Small intestine (tissue), 7 donors: ENCODE results near the gene MICALL1. TPM values are rescaled to one million over a fixed set of nuclear protein-coding genes. Genes with fewer than 3 reads are reported as not detected.

Source experiments
- DNase-seq, 2 donors: peaks; one replicate each; pipeline versions ENCODE4 v3.0.0 to v3.0.0-alpha.2; 2013
- FAIRE-seq: peaks from 2 replicates; lab custom pipeline; 2012; peaks lifted over from hg19 to GRCh38; lab: Jason Lieb, UNC
- H3K27ac ChIP-seq, 3 donors: one replicate each; pipeline ENCODE4 v1.5.1; 2013; ENCODE audit warnings: low read length in 2 of 3, mild to moderate bottlenecking in 2 of 3, control low read depth in 1 of 3, inconsistent platforms in 1 of 3, low read depth in 1 of 3, moderate library complexity in 1 of 3
- H3K27me3 ChIP-seq, 3 donors: one replicate each; pipeline ENCODE4 v1.6.1; 2013; ENCODE audit warnings: low read length in 3 of 3, inconsistent platforms in 1 of 3; ENCODE audit not compliant: control insufficient read depth in 3 of 3, insufficient read depth in 3 of 3
- H3K36me3 ChIP-seq, 3 donors: one replicate each; pipeline ENCODE4 v1.6.1; 2013; ENCODE audit warnings: low read length in 3 of 3, inconsistent platforms in 1 of 3, low read depth in 1 of 3, mild to moderate bottlenecking in 1 of 3, moderate library complexity in 1 of 3; ENCODE audit not compliant: control insufficient read depth in 3 of 3, insufficient read depth in 2 of 3
- H3K4me1 ChIP-seq, 3 donors: one replicate each; pipeline ENCODE4 v1.6.1; 2013; ENCODE audit warnings: low read length in 2 of 3, inconsistent platforms in 1 of 3, low read depth in 1 of 3, mild to moderate bottlenecking in 1 of 3, moderate library complexity in 1 of 3; ENCODE audit not compliant: control insufficient read depth in 3 of 3, insufficient read depth in 2 of 3
- H3K4me3 ChIP-seq, 3 donors: one replicate each; pipeline ENCODE4 v1.5.1; 2013; ENCODE audit warnings: low read length in 3 of 3, control low read depth in 1 of 3, inconsistent platforms in 1 of 3, low read depth in 1 of 3, mild to moderate bottlenecking in 1 of 3, moderate library complexity in 1 of 3
- H3K9me3 ChIP-seq, 2 donors: one replicate each; pipeline ENCODE4 v1.6.1; 2013; ENCODE audit warnings: low read depth in 1 of 2, low read length in 1 of 2; ENCODE audit not compliant: control insufficient read depth in 2 of 2, insufficient read depth in 1 of 2
- WGBS, 3 donors: extraction: QIAGEN DNeasy Blood & Tissue Kit; methylation state at CpG; one replicate each; pipeline ENCODE4 v1.1.7; 2013; 5-methylcytosine and 5-hydroxymethylcytosine counted together
- polyA plus RNA-seq, 4 donors: library from polyadenylated mRNA; stranded (reverse) in 3 of 4; unstranded in 1 of 4; fragments of 200-250 nt in 3 of 4; fragments of 120-200 nt in 1 of 4; gene quantifications; one replicate each; pipeline versions ENCODE4 v1.2.1 to v1.2.3, GENCODE V29; 2013
- donor health status: healthy with polysubstance abuse.
- donor health status: control.
- donor health status: control.
- donor health status: Bipolar disorder and iron deficiency.
- donor health status: healthy.

Gene MICALL1
- polyA plus RNA-seq, 4 donors = 8.4 to 16.4 (median 10.1) TPM

DNA sequence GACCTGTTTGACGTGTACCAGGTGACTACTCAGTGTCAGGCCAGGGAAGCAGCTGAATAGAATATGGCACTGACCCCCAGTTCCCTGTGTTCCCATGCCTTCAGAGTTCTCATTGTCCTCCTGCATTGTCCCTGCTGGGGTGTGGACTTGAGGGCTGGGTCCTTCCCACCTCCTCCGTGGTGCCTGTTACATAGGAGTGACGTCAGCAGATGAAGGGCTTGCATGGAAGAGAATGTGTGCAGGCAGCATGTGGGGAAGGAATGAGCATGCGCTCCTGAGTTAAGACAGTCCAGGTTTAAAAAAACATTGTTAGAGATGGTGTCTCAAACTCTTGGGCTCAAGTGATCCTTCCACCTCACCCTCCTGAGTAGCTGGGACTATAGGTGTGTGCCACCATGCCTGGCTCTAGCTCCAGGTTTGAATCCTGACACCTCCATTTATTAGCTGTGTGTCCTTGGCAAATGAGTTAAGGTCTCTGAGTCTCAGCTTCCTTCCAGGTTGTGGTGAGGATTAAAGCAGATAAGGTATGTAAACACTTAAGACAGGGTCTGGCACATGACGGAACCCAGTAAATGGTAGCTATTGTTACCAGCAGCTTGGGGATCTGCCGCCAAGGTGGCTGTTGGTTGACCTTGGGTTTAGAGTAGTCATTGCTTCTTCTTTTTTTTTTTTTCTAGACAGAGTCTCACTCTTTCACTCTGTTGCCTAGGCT is 85.8 kb downstream of the MICALL1 start:
- Histone ChIP-seq H3K27ac (no peak overlapping the region), H3K27me3 (no peaks in the 10 kb centered on the region), H3K9me3 (no peaks in the 10 kb centered on the region), H3K4me1 (no peaks in the 10 kb centered on the region), H3K36me3 (peaks cover 0 to 8% (median 0%) of the 10 kb centered on the region in 3 donors), H3K4me3 (no peak overlapping the region)
- FAIRE-seq (no peak), DNase-seq (no peak)
- 45 to 68% (median 55%) methylated on average over 6 of the region's 6 CpGs for WGBS, 3 donors

Other genes starting within 250 kb of the MICALL1 start
- 10 to 100 TPM; 24.1 to 98.6 (median 57.3) TPM for gene PDXP, start 247.6 kb upstream of the MICALL1 start, polyA plus RNA-seq
- 100 to 1,000 TPM in 3 of 4 donors, 10 to 100 TPM in 1; 36.9 to 396 (median 243) TPM for gene LGALS1, start 230.7 kb upstream of the MICALL1 start, polyA plus RNA-seq
- gene NOL12, start 220.0 kb upstream of the MICALL1 start, polyA plus RNA-seq = 10 to 100 TPM; 16.6 to 28.9 (median 23.3) TPM
- 10 to 100 TPM; 20.4 to 46.8 (median 35.2) TPM for gene TRIOBP, start 209.2 kb upstream of the MICALL1 start, polyA plus RNA-seq
- gene GCAT, start 98.4 kb upstream of the MICALL1 start, polyA plus RNA-seq = 10 to 100 TPM in 2 of 4 donors, 1 to 10 TPM in 2; 2.9 to 12.3 (median 8.9) TPM
- gene GALR3, start 82.9 kb upstream of the MICALL1 start, polyA plus RNA-seq = under 1 TPM in 1 of 4 donors, not detected in 3; 0.04 TPM
- 10 to 100 TPM; 15.4 to 23.2 (median 20.7) TPM for gene ANKRD54, start 62.0 kb upstream of the MICALL1 start, polyA plus RNA-seq
- 100 to 1,000 TPM; 176 to 609 (median 324) TPM for gene EIF3L, start 56.9 kb upstream of the MICALL1 start, polyA plus RNA-seq
- under 1 TPM in 2 of 4 donors, not detected in 2; 0.24 TPM for gene C22orf23, start 47.3 kb downstream of the MICALL1 start, polyA plus RNA-seq
- gene POLR2F, start 47.4 kb downstream of the MICALL1 start, polyA plus RNA-seq = 100 to 1,000 TPM in 3 of 4 donors, 10 to 100 TPM in 1; 53.7 to 146 (median 107) TPM
- 1 to 10 TPM in 2 of 4 donors, under 1 TPM in 1, not detected in 1; 0.27 to 2.8 (median 1.8) TPM for gene SOX10, start 78.3 kb downstream of the MICALL1 start, polyA plus RNA-seq
- 10 to 100 TPM; 24.3 to 33.3 (median 32.0) TPM for gene PICK1, start 151.1 kb downstream of the MICALL1 start, polyA plus RNA-seq
- 1 to 10 TPM in 1 of 4 donors, under 1 TPM in 1, not detected in 2; 0.37 to 1.7 TPM for gene SLC16A8, start 177.9 kb downstream of the MICALL1 start, polyA plus RNA-seq
- gene BAIAP2L2, start 204.4 kb downstream of the MICALL1 start, polyA plus RNA-seq = 100 to 1,000 TPM in 3 of 4 donors, 10 to 100 TPM in 1; 59.0 to 484 (median 251) TPM